IMR-90 (cell line): Measurements from ENCODE around the gene AKR1A1. TPM values are rescaled to one million over a fixed set of nuclear protein-coding genes. Genes with fewer than 3 reads are reported as not detected.

Source experiments
- ATAC-seq: fragments of 200-7000 bp; cut with Tn5 transposase; 2 replicates; pipeline ENCODE4 v1.9.1; 2020; ENCODE audit warnings: low read depth, mild to moderate bottlenecking, moderate library complexity
- BruUV-seq: library from RNA; stranded (reverse); fragments of 400-500 nt; replicated peaks from 2 replicates; lab custom pipeline; 2021; lab: Mats Ljungman, UMichigan
- CTCF ChIA-PET: fragments of 300-600 bp; formaldehyde crosslinking; extraction: SDS; loops from one replicate; lab custom pipeline; 2021; ENCODE audit warnings: antibody characterized with exemption; lab: Yijun Ruan, JAX
- POLR2A ChIA-PET: fragments of 300-600 bp; sonication (Branson Sonifier 250); formaldehyde crosslinking; loops from one replicate; lab custom pipeline; 2022; ENCODE audit warnings: antibody characterized with exemption; ENCODE audit not compliant: unreplicated experiment; lab: Charles Lee
- DNase-seq: peaks from one replicate; pipeline ENCODE4 v3.0.0; 2013
- H2AFZ ChIP-seq: replicated peaks from 2 replicates; pipeline ENCODE3; 2013; ENCODE audit warnings: low read length, mild to moderate bottlenecking; ENCODE audit not compliant: poor library complexity
- H2AK5ac ChIP-seq: 2 replicates; pipeline ENCODE4 v1.6.1; 2013; ENCODE audit warnings: low read depth, low read length, inconsistent platforms
- H2AK9ac ChIP-seq: replicated peaks from 2 replicates; pipeline ENCODE3; 2013; ENCODE audit warnings: mild to moderate bottlenecking, low read depth, low read length, moderate library complexity; ENCODE audit not compliant: poor library complexity
- H2BK120ac ChIP-seq: 2 replicates; pipeline ENCODE4 v1.6.1; 2013; ENCODE audit warnings: low read depth, low read length, inconsistent platforms
- H2BK15ac ChIP-seq: 3 replicates; pipeline ENCODE4 v1.6.1; 2013; ENCODE audit warnings: low read depth, low read length, inconsistent platforms
- H2BK20ac ChIP-seq: 2 replicates; pipeline ENCODE4 v1.6.1; 2013; ENCODE audit warnings: low read depth, mild to moderate bottlenecking, inconsistent platforms, low read length, moderate library complexity
- H2BK5ac ChIP-seq: 2 replicates; pipeline ENCODE4 v1.6.1; 2013; ENCODE audit warnings: mild to moderate bottlenecking, low read depth, low read length, inconsistent platforms; ENCODE audit not compliant: poor library complexity, severe bottlenecking
- H3K14ac ChIP-seq: replicated peaks from 2 replicates; pipeline ENCODE4 v1.6.1; 2013; ENCODE audit warnings: low read depth, low read length, inconsistent platforms
- H3K18ac ChIP-seq: 2 replicates; pipeline ENCODE4 v1.6.1; 2013; ENCODE audit warnings: low read depth, low read length, control low read depth
- H3K23ac ChIP-seq: 2 replicates; pipeline ENCODE4 v1.6.1; 2013; ENCODE audit warnings: low read depth, low read length, inconsistent platforms
- H3K27ac ChIP-seq: 2 replicates; pipeline ENCODE4 v1.5.1; 2013; ENCODE audit warnings: mild to moderate bottlenecking, control low read depth, low read length; ENCODE audit not compliant: insufficient read depth
- H3K27me3 ChIP-seq: 2 replicates; pipeline ENCODE4 v1.6.1; 2013; ENCODE audit warnings: low read length; ENCODE audit not compliant: control insufficient read depth, insufficient read depth
- H3K36me3 ChIP-seq: 2 replicates; pipeline ENCODE4 v1.6.1; 2013; ENCODE audit warnings: low read length, mixed read lengths; ENCODE audit not compliant: control insufficient read depth, insufficient read depth
- H3K4ac ChIP-seq: 2 replicates; pipeline ENCODE4 v1.6.1; 2013; ENCODE audit warnings: low read depth, low read length, inconsistent platforms
- H3K4me1 ChIP-seq: 2 replicates; pipeline ENCODE4 v1.6.1; 2013; ENCODE audit warnings: low read length, mixed read lengths; ENCODE audit not compliant: control insufficient read depth, insufficient read depth
- H3K4me2 ChIP-seq: 2 replicates; pipeline ENCODE4 v1.6.1; 2013; ENCODE audit warnings: low read depth, mild to moderate bottlenecking, control low read depth, low read length, moderate library complexity
- H3K4me3 ChIP-seq: 2 replicates; pipeline ENCODE4 v1.5.1; 2013; ENCODE audit warnings: low read depth, mild to moderate bottlenecking, control low read depth, low read length, moderate library complexity; ENCODE audit not compliant: insufficient read depth
- H3K56ac ChIP-seq: 2 replicates; pipeline ENCODE4 v1.6.1; 2013; ENCODE audit warnings: low read length, inconsistent platforms; ENCODE audit not compliant: insufficient read depth; ENCODE audit errors: extremely low read depth
- H3K79me1 ChIP-seq, 2 experiments: 2 replicates each; pipeline ENCODE4 v1.6.1; 2013; ENCODE audit warnings: low read length in 2 of 2, inconsistent platforms in 1 of 2, low read depth in 1 of 2
- H3K9ac ChIP-seq: 2 replicates; pipeline ENCODE4 v1.6.1; 2013; ENCODE audit warnings: low read depth, low read length, control low read depth
- H3K9me1 ChIP-seq: 2 replicates; pipeline ENCODE4 v1.6.1; 2013; ENCODE audit warnings: low read length, inconsistent platforms; ENCODE audit not compliant: insufficient read depth
- H3K9me3 ChIP-seq: 2 replicates; pipeline ENCODE4 v1.6.1; 2013; ENCODE audit warnings: low read length; ENCODE audit not compliant: control insufficient read depth, insufficient read depth
- H4K20me1 ChIP-seq: 2 replicates; pipeline ENCODE4 v1.6.1; 2013; ENCODE audit warnings: low read length, inconsistent platforms; ENCODE audit not compliant: insufficient read depth
- H4K5ac ChIP-seq: 2 replicates; pipeline ENCODE4 v1.6.1; 2013; ENCODE audit warnings: mild to moderate bottlenecking, low read depth, low read length, control low read depth
- H4K8ac ChIP-seq, 2 experiments: 2 replicates each; pipeline ENCODE4 v1.6.1; 2013; ENCODE audit warnings: low read depth in 2 of 2, low read length in 2 of 2, control low read depth in 1 of 2, inconsistent platforms in 1 of 2
- H4K91ac ChIP-seq: 2 replicates; pipeline ENCODE4 v1.6.1; 2013; ENCODE audit warnings: low read depth, low read length, inconsistent platforms; ENCODE audit not compliant: insufficient read depth
- BHLHE40 ChIP-seq: fragments of 150-350 bp; IDR thresholded peaks from 2 replicates; pipeline ENCODE4 v1.6.1; 2016; ENCODE audit warnings: mild to moderate bottlenecking, low read depth, low read length
- CHD1 ChIP-seq: IDR thresholded peaks from 2 replicates; pipeline ENCODE4 v1.6.1; 2012; ENCODE audit warnings: low read depth, low read length, improper control_type of control experiment
- MAFK ChIP-seq: IDR thresholded peaks from 2 replicates; pipeline ENCODE4 v1.6.1; 2012; ENCODE audit warnings: low read depth, low read length, improper control_type of control experiment
- MXI1 ChIP-seq: IDR thresholded peaks from 2 replicates; pipeline ENCODE4 v1.6.1; 2012; ENCODE audit warnings: low read depth, mild to moderate bottlenecking, low read length, moderate library complexity, borderline replicate concordance
- NFE2L2 ChIP-seq: fragments of 150-350 bp; IDR thresholded peaks from 2 replicates; pipeline ENCODE4 v1.6.1; 2016; ENCODE audit warnings: low read depth, mild to moderate bottlenecking, low read length
- POLR2A ChIP-seq: IDR thresholded peaks from 2 replicates; pipeline ENCODE4 v1.6.1; 2012; ENCODE audit warnings: mild to moderate bottlenecking, low read depth, low read length
- RCOR1 ChIP-seq: IDR thresholded peaks from 2 replicates; pipeline ENCODE4 v1.6.1; 2012; ENCODE audit warnings: mild to moderate bottlenecking, low read length, improper control_type of control experiment; ENCODE audit not compliant: insufficient replicate concordance
- USF2 ChIP-seq: fragments of 150-350 bp; IDR thresholded peaks from 2 replicates; pipeline ENCODE4 v1.6.1; 2017; ENCODE audit warnings: mild to moderate bottlenecking, antibody characterized with exemption, low read length, low read depth
- WGBS, 2 experiments: methylation state at CpG; one replicate each; pipeline versions ENCODE4 v1.1.5 to v1.1.7; 2013; ENCODE audit warnings: missing lambda C conversion rate in 2 of 2; ENCODE audit not compliant: insufficient read length in 1 of 2; ENCODE audit errors: extremely low coverage in 2 of 2; 5-methylcytosine and 5-hydroxymethylcytosine counted together
- dilution Hi-C: fragments of 300-500 bp; cut with HindIII; formaldehyde crosslinking; loops from one replicate; pipeline ENCODE4 v1.14.3; 2018; ENCODE audit warnings: low sequenced_read_pairs; ENCODE audit not compliant: unreplicated experiment
- in situ Hi-C: fragments of 300-500 bp; cut with MboI; formaldehyde crosslinking; loops from 3 replicates; pipeline ENCODE4 v1.14.3; 2019; ENCODE audit warnings: low sequenced_read_pairs, inconsistent platforms, mixed read lengths
- intact Hi-C: fragments of 100-400 bp; cut with micrococcal nuclease; formaldehyde crosslinking; loops from 2 replicates; pipeline ENCODE4 v1.10.0; 2022
- polyA plus RNA-seq, 3 experiments: library from polyadenylated mRNA; depleted of rRNA; stranded (reverse); fragments of >200 nt; gene quantifications; 2 replicates each; pipeline ENCODE4 v1.2.3, GENCODE V29; 2012; ENCODE audit warnings: low replicate concordance in 1 of 3
- total RNA-seq: library from RNA; depleted of rRNA; stranded (reverse); fragments of >200 nt; gene quantifications from 2 replicates; pipeline ENCODE4 v1.2.3, GENCODE V29; 2012

Gene AKR1A1
- total and polyA plus RNA-seq, 2 of the 4 experiments (the other 2 are of a cell fraction): 141 to 151 TPM

- no TSS peak for BruUV-seq
- H4K91ac ChIP-seq: no peak overlapping the region
- H3K27ac ChIP-seq: no peak overlapping the region
- no peak overlapping the region for H2BK120ac ChIP-seq
- H3K4me2 ChIP-seq: no peak overlapping the region
- no peak overlapping the region for H3K4me3 ChIP-seq
- dilution Hi-C loops (no loop called here), intact Hi-C loops (no loop called here), in situ Hi-C loops (no loop called here)
- no peak overlapping the region for H3K4ac ChIP-seq
- H4K20me1 ChIP-seq: peaks cover 14% of the 10 kb centered on the region
- H3K27me3 ChIP-seq: no peaks in the 10 kb centered on the region
- DNase-seq (no peak), ATAC-seq (no peak)
- H2BK15ac ChIP-seq: no peak overlapping the region
- no CpG with 5 or more reads among the region's 6 CpGs for WGBS, 2 experiments
- TF ChIP-seq MAFK (no peak), RCOR1 (no peak), USF2 (no peak), BHLHE40 (no peak), CHD1 (no peak), POLR2A (no peak), NFE2L2 (no peak), MXI1 (no peak)
- H2AK9ac ChIP-seq: no peak overlapping the region
- no peak overlapping the region for H3K56ac ChIP-seq
- ChIA-PET CTCF (no interaction called here), POLR2A (no interaction called here)
- no peak overlapping the region for H2BK20ac ChIP-seq
- no peak overlapping the region for H3K9ac ChIP-seq
- no peak overlapping the region for H2AFZ ChIP-seq
- H2AK5ac ChIP-seq: no peak overlapping the region
- no peaks in the 10 kb centered on the region; the same call in 1 of the 2 replicates for H3K4me1 ChIP-seq
- H4K8ac ChIP-seq: no peak overlapping the region
- H3K9me1 ChIP-seq: peaks cover 16% of the 10 kb centered on the region
- no peaks in the 10 kb centered on the region for H3K9me3 ChIP-seq
- peaks cover 29% of the 10 kb centered on the region for H3K36me3 ChIP-seq
- no peak overlapping the region for H2BK5ac ChIP-seq
- no peak overlapping the region for H3K18ac ChIP-seq
- no peak overlapping the region for H3K23ac ChIP-seq
- peaks cover 0 to 27% of the 10 kb centered on the region in 2 experiments; a peak in 3 of 4 replicates for H3K79me1 ChIP-seq
- H3K14ac ChIP-seq: no peak overlapping the region
- no peak overlapping the region for H4K5ac ChIP-seq
Measured at GRCh38 chr1:45507195-45507594, 43.4 kb upstream of the AKR1A1 start.
